ENCODE measurements around the gene CMSS1. TPM values are rescaled to one million over a fixed set of nuclear protein-coding genes. Genes with fewer than 3 reads are reported as not detected.

The CMSS1 gene
- total RNA-seq, 4 donors from 2014 or later = 1.3 to 9.9 (median 2.3) TPM

GRCh38 chr3:100006570-100007271 is 189.1 kb downstream of the CMSS1 start:
- Histone ChIP-seq H3K4me3 (no peak overlapping the region), H3K27ac (no peak overlapping the region), H3K4me1 (peaks cover 0 to 38% (median 0%) of the 10 kb centered on the region in 4 donors), H3K9me3 (no peaks in the 10 kb centered on the region), H3K27me3 (no peaks in the 10 kb centered on the region), H3K36me3 (no peaks in the 10 kb centered on the region)
- TF ChIP-seq POLR2A (IDR thresholded peaks at IDR 0.05) (no peak), CTCF (IDR thresholded peaks at IDR 0.05) (no peak)
- no peak for DNase-seq

DNA sequence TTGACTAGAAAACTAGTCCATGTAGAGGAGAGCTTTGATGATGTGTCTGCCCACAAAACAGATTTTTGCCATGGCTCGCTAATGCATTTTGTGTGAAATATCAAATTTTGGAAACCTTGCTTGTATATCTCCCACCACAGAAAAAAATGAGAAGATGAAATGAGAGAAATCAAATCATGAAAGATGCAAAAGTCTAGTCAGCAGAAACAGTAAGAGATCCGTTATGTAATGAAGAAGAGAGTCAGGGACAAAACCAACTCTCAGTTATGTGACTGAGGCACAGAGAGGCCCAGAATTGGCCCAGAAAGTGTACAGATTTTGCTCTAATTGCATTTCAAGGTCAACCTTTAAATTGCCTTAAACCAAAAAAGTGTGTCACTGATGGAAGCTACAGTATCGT is 189.7 kb downstream of the CMSS1 start:
- DNase-seq = no peak
- TF ChIP-seq CTCF (IDR thresholded peaks at IDR 0.05) (no peak), POLR2A (IDR thresholded peaks at IDR 0.05) (no peak)
- Histone ChIP-seq H3K27ac (no peak overlapping the region), H3K36me3 (no peaks in the 10 kb centered on the region), H3K27me3 (no peaks in the 10 kb centered on the region), H3K9me3 (no peaks in the 10 kb centered on the region), H3K4me1 (peaks cover 0 to 38% (median 0%) of the 10 kb centered on the region in 4 donors), H3K4me3 (no peak overlapping the region)

GRCh38 chr3:100008081-100008698 is 190.5 kb downstream of the CMSS1 start:
- H3K9me3 ChIP-seq = no peaks in the 10 kb centered on the region
- peaks cover 0 to 33% (median 0%) of the 10 kb centered on the region in 4 donors for H3K4me1 ChIP-seq
- no peaks in the 10 kb centered on the region for H3K36me3 ChIP-seq
- no peak overlapping the region for H3K4me3 ChIP-seq
- TF ChIP-seq CTCF (IDR thresholded peaks at IDR 0.05) (no peak), POLR2A (IDR thresholded peaks at IDR 0.05) (no peak)
- no peak for DNase-seq
- H3K27me3 ChIP-seq = no peaks in the 10 kb centered on the region
- H3K27ac ChIP-seq = no peak overlapping the region

GRCh38 chr3:100009276-100010086 is 191.8 kb downstream of the CMSS1 start:
- Histone ChIP-seq H3K9me3 (no peaks in the 10 kb centered on the region), H3K27me3 (no peaks in the 10 kb centered on the region), H3K4me1 (peaks cover 0 to 28% (median 0%) of the 10 kb centered on the region in 4 donors), H3K4me3 (no peak overlapping the region), H3K36me3 (no peaks in the 10 kb centered on the region), H3K27ac (no peak overlapping the region)
- TF ChIP-seq CTCF (IDR thresholded peaks at IDR 0.05) (no peak), POLR2A (IDR thresholded peaks at IDR 0.05) (no peak)
- DNase-seq = no peak

GRCh38 chr3:100010087-100010417 is 192.4 kb downstream of the CMSS1 start:
- Histone ChIP-seq H3K4me1 (peaks cover 0 to 25% (median 0%) of the 10 kb centered on the region in 4 donors), H3K4me3 (no peak overlapping the region), H3K9me3 (no peaks in the 10 kb centered on the region), H3K27ac (no peak overlapping the region), H3K36me3 (no peaks in the 10 kb centered on the region), H3K27me3 (no peaks in the 10 kb centered on the region)
- no peak for TF ChIP-seq POLR2A (IDR thresholded peaks at IDR 0.05)
- no peak for TF ChIP-seq CTCF (IDR thresholded peaks at IDR 0.05)
- no peak for DNase-seq

All from Peyer's patch (tissue), 4 donors.